HG03135 (cell line): Measurements from ENCODE around the gene TRAPPC12.
A peak's percentile ranks its signal among the peaks of the same experiment; 100 is the strongest.
"Not testable (repeated sequence)": the region's sequence is repeated elsewhere in the genome, so short reads cannot be mapped to it uniquely, and the experiment has no call there.

Experiments used
- ATAC-seq: cut with Tn5 transposase; IDR thresholded peaks from one replicate; pipeline ENCODE4 v1.9.1; 2021; ENCODE audit warnings: mild to moderate bottlenecking, moderate library complexity; ENCODE audit not compliant: unreplicated experiment

TRAPPC12 gene

DNA sequence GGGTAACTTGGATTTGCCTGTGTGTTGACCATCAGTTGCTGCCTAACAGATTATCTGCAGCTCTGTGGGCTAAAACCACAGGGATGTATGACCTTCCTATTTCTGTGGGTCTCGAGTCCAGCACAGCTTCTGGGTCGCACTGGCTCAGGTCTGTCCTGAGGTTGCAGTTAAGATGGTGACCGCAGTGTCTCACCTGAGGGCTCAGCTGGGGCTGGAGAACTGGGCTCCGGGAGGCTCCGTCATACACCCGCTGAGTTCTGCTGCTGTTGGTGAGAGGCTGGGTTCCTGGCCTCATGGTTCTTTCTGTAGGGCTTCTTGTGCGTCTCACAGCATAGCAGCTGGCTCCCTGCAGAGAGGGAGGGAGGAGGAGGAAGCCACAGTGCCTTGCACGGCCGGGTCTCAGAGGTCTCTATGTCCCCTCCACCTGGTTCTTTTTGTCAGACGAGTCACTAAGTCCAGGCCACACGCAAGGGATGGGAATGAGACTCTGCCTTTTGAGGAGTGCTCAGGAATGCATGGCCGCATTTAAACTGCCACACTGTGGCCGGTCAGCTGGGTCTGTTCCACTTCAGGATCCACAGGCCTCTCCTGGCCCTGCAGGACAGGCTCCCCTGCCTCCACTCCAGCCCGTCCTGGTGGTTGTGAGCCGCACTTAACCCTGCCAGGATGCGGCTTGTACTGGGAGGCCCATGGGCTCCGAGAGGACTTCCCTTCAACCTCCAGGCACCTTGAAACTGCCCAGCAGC is 72.6 kb downstream of the TRAPPC12 start:
- ATAC-seq: no peak

DNA sequence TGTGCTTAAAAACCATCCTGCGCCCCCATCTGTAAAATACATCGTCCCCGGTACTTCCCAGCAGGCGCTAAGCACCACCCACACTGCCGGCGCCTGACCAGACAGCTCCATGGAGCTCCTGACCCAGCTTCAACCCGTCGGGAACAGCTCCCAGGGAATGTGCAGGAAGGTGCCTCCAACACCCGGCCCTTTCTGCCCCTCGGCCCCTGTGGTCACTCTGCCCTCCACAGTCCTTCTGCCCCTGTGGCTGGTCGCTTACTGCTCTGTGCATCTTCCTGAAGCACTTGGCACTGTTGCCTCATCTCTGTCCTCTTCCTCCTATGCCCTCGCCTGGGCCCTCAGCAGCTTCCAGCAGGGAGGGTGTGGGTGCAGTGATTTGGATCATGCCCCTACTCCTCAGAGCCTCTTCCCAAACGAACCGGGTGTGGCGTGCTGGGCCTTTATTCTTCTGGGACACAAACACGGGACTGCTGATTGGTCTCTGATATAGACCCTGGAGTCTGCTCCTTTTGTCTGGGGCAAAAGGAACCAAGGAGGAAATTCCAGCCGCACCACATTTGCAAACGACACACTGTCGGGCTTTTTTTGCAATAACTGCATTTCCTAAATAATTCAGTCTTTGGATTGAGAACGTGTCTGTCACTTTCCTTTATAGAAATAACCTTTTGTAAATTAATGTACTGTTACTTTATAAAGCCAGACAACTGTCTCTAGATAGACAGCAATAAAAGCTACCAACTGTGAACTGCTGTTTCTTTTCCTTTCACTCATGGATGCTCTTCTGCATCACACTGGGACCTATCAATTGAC is 73.9 kb downstream of the TRAPPC12 start:
- no peak for ATAC-seq

DNA sequence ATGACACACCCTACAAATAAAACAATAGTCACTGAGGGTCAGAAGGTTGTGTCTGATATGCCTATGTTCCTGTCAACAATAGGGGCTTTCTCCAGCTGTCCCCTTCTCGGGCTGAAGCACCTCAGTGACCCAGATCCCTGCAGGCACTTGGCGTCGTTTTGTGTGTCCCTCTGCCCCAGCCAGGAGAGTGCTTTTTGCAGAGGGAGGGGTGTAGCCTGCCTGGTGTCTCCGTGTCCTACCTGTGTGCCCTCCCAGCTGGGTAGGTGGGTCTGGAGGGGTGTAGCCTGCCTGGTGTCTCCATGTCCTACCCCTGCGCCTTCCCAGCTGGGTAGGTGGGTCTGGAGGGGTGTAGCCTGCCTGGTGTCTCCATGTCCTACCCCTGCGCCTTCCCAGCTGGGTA is 74.5 kb downstream of the TRAPPC12 start:
- ATAC-seq: not testable (repeated sequence)

DNA sequence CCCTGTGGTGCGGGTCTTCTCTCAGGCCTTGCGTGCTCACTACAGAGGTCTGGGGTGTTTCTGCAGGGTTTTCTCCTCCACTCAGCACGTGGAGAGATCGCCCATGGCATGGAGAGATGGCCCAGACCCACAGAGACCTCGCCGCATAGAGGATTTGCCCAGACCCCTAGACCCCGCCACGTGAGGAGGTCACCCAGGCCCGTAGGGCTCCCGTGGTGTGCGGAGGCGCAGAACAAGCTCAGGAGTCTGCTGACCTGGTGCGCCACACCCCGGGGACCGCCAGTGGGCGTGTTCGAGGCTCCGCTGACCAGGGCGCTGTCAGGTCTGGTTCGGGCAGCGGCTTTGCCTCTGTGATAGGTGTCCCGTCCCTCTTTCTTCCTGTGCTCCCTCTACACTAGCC is 75.3 kb downstream of the TRAPPC12 start:
- no peak for ATAC-seq

DNA sequence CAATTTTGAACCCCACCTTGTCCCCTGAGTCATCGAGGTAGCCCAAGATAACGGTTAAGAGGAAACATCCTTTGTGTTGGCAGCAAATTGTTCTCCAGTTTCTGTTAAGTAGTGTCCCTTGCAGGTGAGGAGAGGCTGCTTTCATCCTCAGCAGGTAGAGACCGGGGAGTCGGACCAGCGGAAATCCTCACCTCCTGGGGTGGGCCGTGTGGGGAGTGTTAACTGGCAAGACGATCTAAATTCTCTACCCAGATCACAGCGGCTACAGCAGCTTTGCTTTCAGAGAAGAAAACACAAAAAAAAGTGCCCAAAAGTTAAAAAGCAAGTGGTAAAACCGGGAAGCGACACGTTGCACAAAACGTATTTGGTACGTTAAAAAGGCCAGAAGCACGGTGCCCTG is 76.6 kb downstream of the TRAPPC12 start:
- ATAC-seq: no peak

DNA sequence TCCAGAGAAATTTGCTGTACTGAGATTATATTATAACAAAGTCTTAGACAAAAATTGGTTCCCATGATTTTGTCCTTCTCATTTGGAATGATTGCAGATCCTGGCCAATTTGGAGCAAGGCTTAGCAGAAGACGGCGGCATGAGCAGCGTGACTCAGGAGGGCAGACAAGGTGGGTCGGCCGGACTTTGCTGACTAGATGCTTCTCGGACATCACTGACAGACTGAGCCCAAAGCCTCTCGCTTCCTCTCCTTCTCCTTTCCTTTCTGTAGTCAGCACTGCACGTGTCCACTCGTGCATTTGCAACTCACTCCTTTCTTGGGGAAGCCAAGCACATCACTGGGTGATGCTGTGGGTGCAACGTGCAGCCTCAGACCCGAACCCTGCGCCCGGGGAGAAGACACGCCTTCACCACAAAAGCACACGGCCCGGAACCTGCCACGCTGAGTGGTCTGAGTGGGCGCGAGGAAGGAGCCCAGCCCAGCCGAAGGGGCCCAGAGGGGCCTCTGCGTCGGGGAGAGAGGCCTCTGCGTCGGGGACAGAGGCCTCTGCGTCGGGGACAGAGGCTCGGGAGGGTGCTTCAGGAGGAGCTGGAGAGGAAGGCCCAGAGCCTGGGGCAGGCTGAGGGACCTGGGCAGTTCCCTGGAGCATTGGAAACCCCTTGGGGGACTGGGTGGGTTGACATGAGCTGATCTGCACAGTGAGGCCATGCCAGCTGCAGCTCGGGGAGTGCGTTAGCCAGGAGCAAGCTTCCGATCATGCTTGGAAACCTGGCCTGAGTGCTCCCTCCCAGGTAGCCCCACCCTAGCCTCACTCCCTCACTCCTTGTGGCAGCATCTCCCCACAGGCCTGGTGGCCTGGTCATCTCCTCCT is 78.3 kb downstream of the TRAPPC12 start:
- no peak for ATAC-seq

DNA sequence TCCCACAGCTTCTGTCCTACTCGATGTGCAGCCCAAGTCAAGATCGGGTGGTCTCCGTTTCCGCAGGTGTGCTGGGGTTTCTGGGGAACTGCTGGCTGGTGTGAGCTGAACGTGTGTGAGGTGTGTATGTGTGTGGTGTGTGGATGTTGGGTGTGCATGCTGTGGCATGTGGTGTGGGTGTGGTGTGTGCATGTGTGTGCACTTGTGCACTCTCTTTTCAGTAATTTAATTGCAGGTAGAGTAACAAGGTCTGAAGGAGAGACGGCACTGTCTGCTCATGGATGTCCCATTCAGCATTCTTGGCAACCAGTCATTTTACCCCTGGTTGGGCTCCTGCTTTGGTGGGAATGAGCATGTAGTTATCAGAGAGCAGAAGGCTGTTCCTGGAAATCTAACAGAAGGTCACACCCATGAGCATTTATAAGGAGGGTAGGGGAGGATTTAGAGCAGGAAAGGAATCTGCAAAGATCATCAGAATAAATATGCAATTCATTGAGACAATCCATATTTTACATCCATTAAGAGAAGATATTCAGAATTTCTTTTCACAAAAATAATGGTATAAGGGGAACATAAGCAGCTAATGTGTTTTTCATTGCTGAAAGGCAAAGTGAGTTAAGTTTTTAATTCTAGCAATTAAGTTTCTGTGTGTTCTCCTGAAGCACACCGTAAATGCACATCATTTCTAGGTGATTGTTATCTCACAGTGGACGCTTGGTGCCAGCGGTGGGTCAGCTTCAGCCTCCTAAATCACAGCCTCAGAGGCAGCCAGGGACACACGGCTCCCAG is 79.1 kb downstream of the TRAPPC12 start:
- no peak for ATAC-seq

DNA sequence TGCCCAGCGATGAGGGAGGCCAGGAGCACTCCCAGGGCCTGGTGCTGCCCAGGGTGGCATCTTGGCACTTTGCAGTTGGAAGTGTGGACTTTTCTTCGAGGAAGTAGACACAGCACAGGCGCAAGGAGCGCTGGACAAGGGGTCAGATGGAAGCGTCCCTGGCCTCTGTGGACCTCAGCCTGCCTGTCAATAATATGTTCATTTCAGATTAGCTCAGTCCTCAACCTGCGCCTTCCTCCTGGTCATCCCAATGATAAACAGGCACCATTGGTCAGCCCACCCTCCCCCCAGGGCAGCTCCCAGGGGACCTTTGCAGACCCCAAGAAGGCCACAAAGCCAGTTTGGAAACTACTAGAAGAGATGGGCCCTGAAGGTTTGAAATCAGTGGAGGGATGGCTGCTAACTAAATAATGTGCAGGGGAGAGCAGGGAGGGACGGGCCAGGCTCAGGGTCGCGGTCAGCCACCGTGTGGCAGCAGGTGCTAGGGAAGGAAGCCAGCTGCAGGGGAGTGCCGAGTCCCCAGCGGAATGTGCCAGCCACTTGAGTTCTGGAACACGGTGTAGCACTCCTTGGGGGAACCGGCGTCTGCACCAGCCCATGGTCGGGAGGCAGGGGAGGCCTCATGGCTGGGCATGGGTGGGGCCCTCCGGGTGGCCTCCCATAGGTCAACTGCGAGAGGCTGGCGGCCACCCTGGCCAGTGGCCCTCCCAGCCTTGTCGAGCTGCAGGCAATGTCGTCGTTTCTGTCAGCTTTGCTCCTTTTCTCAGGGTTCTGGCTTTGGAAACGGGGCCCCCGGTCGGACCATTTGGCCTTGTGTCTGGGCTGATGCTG is 79.9 kb downstream of the TRAPPC12 start:
- ATAC-seq: no peak

DNA sequence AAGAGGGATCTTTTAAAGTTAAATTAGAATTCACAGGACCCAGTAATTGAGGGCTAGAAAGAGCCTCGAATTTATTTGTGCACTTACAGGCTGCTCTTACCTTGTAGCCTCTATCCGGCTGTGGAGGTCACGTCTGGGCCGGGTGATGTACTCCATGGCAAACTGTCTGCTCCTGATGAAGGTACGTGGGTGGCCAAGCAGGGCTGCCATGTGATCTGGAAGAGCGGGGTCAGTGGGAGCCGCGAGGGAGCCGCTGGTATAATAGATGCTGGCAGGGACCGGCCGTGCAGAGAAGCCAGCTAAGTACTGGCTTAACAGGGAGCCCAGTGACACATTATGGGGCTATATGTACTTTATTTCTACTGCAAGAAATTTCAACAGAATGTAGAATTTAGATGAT is 80.7 kb downstream of the TRAPPC12 start:
- no peak for ATAC-seq

DNA sequence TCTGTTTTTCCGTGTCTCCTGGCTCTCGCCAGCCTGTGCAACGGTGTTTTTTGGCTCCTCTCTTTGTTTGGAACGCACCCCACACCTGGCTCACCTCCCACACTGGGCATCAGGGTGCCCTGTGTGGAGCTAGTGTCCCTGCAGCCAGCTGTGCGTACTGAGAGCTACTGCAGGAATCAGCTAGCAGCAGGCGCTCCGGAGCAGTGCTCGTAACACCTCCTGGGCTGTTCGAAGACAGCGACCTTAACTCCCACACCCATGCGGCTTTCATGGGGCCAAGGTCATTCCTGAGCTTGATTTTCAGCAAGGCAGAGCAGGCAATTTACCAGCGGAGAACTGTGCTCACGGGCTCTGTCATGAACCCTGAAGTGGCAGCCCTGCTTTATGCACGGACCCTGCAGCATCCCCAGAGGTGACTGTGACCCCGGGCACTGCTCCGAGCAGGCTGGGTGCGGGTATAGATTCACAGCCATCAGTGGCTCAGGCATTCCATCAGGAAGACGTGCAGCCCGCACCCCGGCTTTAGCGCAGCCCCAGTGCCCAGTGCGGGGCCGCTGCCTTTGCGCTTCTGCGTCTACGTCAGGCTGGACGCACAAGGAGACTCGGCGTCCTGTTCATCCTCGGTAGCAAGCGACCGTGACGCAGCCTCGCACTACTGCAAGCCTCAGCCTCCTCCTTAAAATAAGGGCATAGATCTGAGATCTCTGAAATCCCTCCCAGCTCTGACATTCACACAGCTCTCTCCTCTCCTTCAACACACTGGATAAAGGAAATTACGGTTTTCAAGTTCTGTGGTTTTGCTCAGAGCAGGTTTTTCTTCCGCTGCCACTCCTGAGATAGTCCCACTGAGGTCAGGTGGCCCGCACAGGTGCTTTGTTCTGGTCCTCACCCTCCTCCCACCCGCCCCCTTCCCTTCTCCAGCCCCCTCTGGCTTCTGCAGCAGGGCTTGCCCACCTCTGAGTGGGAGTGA is 81.6 kb downstream of the TRAPPC12 start:
- peak; percentile 1 for ATAC-seq

DNA sequence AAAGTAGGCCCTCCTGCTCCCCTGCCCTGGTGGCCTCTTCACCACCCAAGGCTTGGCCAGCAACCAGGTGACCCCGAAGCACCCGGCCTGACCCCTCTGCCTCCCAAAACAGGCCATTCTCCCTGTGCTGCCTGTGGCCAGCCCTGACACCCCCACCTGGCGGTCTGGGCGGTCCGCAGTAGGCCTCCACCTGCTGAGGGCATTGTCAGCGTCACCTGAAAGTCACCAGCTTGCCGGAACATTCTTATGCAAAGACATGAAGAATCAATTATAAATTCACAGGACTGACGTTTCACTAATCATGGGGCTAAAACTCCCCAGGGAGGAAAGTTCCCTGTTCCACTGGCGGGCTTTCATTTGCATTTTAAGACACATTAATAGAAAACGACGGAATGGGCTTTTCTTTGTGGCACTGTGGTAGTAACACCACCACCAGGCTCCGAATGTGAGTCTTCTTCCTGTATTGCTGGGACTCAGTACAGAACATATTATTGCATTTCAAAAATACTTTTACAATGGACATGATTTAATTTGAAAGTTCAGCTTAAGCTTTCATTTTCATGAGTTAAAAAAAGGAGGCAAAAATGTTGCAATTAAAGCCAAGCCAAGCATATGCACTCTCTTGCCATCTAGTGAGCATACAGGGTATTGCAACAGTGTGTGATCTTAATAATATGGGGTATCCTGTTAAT is 82.5 kb downstream of the TRAPPC12 start:
- peak; percentile 69 for ATAC-seq

DNA sequence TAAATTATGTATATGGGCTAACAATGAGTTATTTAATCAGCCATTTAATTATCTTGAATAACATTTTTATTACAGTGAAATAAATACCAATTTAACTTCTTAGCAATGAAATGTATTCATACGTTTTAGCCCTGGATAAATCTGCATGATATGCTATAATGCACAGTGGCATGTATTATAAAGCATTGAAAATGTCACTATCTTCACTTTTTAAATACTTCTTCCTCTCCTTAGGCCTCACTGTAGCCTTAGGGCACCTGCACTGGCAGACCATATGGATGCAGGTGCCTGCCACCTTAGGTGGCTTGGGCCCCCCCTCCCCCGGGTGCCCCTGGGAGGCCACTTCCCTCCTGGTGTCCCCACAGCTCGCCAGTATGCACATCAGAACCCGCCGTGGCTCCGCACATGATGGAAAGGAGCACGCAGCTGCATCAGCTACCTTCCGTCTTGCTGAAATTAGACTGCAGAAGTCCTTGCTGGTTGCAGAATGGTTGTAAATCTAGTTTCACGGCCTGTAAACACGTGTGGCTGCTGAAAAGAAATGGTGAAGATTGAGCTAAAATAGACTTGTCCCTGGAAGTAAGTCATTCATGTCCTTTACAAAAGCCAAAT is 83.1 kb downstream of the TRAPPC12 start:
- ATAC-seq: no peak

DNA sequence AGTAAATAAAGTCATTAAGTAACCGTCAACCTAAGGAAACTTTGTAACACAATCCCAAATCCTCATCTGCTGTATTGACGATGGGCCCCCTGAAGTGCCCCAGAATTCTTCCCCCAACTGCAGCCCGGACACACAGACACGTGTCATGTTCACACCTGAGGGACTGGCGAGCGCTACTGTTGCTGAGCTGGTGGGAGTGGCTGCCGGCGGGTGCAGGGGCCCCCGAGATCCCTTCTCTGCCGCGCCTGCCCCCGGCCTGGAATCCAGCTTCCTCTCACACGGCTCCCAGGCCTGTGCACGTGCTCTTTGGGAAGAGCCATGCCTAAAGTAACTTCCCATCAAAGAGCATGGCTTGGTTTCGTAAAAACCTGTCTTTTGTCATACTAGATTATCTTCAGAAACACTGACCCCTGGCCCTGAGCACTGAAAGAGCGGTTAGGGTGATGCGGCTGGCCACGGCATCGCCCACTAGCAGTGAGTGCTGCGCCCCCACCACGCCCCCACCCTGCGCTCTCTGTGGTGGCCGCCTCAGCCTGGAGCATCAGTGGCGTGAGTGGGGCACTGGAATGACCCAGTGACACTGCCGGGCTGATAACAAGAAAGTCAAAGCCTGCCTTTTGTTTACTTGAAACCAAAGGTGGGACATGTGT is 83.8 kb downstream of the TRAPPC12 start:
- no peak for ATAC-seq

DNA sequence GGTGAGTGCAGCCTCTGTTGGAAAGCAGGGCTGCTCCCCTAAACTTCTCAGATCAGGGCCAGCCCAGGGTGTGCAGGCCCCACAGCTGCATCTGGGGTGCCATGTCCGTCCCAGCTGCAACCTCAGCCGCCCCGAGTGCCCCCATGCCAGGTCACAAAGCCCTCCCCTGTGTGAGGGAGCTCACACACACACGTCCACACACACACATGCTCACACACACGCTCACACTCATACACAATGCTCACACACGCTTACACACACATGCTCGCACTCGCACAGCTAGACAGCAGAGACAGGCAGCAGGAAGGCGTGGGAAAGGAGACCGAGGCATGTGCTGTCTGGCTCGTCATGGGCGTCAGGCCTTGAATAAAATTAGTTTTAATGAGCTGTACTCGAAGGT is 84.5 kb downstream of the TRAPPC12 start:
- no peak for ATAC-seq

DNA sequence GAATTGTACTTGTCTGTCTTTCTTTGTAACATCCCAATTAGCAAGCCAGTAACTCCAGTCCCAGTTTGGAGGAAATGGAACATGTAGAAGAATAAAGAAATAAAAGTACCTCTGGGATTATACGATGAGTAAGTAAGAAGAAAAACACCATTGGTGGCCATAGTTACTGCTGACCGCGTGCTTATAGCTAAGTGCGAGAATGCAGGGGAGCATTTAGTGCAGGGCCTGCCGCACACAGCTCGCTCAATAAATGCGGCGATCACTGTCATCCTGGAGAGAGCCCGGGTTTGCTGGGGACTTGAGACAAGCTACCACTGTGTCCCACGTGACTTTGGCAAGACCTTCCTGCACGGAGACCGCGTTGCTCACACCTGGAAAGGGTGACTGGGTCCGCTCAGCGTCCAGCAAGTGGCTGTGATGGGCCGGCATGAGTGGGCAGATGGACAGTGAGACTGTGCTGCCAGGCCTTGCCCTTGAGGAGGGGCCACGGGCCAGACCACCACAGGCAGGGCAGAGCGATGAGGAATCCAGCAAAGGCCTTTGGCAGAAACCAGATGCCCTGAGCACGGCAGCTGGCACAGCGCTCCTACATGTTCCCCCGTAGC is 85.0 kb downstream of the TRAPPC12 start:
- no peak for ATAC-seq

DNA sequence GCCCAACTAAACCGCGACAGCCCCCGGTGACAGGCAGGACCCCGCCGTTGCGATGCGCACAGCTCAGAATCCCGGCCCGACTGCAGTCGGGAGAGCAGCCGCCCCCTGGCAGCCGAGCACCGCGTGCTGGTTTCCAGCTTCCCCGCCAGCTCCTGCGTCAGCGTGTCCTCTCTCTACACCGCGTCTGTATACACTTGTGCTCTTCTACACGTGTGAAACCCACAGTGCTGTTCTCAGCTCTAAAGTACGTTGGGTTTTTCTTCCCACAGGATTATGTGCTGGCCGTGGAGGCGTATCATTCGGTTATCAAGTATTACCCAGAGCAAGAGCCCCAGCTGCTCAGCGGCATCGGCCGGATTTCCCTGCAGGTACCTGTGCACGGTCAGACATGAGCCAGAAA is 85.8 kb downstream of the TRAPPC12 start:
- no peak for ATAC-seq
